SW480 (cell line): ENCODE measurements around the gene ZNG1F.
"Not testable (repeated sequence)": the region's sequence is repeated elsewhere in the genome, so short reads cannot be mapped to it uniquely, and the experiment has no call there.

ENCODE experiments used
- DNase-seq: peaks from one replicate; pipeline ENCODE4 v3.0.0-alpha.2; 2016; ENCODE audit warnings: low spot score

The ZNG1F gene

DNA sequence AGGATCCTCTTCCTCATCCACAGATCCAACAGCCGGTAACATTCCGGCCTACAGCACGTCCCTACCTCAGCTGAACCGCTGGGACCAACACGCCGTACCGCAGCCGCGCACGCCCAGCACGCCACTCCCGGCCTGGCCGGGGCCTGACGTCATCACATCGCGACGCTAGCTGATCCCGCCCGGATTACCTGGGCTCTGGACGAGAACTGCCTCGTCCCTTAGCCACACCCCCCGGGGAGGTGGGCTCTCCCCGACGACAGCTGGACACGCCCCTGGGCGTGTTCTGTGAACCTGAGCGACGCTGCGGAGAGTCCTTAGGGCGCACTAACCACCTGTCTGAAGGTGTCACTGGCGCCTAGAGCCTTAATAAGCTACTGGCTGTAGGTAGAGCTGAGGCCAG is at the start of gene ZNG1F:
TSS of gene ZNG1F (minus strand) at position 101 of the 400 bp plus-strand sequence. CDS start at position 42, 59 bp downstream.
- not testable (repeated sequence) for DNase-seq

DNA sequence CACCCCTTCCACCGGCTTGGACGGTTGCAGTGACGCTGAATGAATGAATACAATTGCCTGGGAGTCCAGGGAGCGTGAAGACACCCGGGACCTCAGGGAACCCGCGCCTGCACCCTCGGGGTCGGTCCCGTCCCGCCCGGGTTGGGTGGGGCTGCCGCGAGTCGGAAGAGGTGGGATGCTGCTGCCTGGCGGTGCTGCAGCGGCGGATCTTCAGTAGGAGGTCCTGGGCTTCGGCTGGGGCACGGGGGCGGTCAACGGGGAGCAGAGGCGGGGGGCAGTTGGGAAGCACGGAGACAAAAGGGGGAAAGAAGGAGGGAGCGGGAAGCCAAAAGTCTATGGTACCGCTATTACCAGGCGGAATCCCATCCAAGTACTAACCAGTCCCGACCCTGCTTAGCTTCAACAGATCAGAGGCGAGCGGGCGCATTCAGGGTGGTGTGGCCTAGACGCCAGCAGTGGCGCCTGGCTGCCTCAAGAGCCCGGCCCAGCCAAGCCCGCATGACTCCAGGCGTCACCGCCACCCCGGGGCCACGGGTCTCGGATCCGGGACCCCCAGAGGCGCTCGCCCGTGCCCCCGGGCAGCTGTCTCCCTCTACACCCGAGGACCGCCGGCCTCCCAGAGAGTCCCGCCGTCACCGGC is 48.1 kb upstream of the ZNG1F start:
- DNase-seq: not testable (repeated sequence)

DNA sequence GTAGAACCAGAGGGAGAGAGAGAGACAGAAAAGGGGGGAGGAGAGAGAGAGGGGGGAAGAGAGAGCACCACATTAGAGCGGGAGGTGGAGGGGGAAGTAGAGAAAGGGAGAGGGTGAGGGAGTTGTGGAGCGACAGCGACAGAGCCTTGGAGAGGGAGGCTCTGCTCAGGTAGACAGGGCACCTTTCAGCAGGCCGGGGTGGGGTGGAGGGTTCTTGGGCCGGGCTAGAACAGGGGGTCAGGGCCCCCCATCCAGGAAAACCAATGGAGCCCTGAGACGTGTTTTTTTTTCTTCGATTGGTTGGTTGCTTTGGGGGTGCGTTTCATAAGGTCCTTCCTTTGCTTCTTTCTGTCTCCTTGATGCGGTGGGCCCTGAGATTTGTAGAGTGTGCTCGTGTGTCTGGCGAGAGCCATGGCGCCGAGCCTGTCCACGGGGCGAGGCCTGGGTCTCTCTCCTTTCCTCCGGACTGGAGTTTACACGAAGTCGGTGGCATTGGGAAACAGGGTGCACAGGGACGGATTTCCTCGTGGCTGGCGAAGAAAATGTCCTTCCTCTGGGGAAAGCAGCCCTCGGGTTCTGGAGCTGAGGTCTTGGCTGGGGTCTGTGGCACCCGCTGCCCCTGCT is 47.5 kb upstream of the ZNG1F start:
- DNase-seq: not testable (repeated sequence)

GRCh38 chr9:41234811-41235805 is 46.0 kb upstream of the ZNG1F start:
- DNase-seq: not testable (repeated sequence)

DNA sequence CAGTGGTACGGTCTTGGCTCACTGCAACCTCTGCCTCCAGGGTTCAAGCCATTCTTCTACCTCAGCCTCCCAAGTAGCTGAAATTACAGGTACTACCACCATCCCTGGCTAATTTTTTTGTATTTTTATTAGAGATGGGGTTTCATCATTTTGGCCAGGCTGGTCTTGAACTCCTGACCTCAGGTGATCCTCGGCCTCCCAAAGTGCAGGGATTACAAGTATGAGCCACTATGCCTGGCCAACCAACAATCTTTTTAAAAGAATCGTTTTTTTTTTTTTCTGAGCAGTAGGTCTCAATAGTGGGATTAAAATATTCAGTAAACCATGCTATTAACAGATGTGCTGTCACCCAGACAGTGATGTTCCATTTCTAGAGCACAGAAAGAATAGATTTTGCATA is 45.1 kb upstream of the ZNG1F start:
- DNase-seq: not testable (repeated sequence)

- DNase-seq: not testable (repeated sequence)
These were observed 43.2 kb upstream of the ZNG1F start for GRCh38 chr9:41232326-41232725.

- not testable (repeated sequence) for DNase-seq
These were observed 41.3 kb upstream of the ZNG1F start for GRCh38 chr9:41230418-41230817.

DNA sequence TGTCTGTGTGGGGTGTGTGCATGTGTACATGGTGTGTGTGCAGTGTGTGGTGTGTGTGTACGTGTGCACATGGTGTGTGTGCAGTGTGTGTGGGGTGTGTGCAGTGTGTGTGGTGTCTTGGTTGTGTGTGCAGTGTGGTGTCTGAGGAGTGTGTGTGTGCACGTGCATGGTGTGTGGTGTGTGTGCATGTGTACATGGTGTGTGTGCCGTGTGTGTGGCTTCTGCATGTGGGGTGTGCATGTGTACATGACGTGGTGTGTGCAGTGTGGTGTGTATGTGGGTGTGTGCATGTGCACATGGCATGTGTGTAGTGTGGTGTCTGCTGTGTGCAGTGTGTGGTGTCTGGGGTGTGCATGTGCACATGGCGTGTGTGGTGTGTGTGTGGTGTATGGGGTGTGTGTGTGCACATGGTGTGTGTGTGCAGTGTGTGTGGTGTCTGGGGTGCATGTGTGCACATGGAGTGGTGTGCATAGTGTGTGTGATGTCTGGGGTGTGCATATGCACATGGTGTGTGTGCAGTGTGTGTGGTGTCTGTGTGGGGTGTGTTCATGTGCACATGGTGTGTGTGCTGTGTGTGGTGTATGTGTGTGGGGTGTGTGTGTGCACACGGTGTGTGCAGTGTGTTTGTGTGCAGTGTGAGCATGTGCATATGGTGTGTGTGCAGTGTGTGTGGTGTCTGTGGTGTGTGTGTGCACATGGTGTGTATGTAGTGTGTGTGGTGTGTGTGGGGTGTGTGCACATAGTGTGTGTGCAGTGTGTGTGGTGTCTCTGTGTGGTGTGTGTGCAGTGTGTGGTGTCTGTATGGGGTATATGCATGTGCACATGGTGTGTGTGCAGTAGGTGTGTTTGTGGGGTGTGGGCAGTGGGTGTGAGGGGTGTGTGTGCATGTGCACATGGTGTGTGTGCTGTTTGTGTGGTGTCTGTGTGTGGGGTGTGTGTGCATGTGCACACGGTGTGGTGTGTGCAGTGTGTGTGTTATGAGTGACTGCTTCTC is 40.6 kb upstream of the ZNG1F start:
- DNase-seq: no peak

DNA sequence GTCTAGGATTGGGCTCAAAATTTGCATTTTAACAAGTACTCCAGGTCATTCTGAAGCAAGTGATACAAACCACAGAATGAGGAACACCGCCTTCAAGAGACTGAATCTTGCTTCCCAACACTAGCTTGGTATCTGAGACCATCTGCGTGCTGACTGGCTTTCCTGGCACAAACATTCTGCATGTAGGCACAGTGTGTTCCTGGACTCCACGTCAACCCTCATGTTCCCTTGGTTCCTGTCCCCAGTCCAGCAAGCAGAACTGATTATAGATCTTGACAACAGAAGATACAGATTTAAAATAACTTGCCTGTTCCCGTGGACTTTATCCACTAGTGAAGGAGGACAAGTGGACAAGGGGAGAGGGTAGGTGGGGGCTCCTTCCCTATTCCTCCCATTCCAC is 30.7 kb upstream of the ZNG1F start:
- not testable (repeated sequence) for DNase-seq

DNA sequence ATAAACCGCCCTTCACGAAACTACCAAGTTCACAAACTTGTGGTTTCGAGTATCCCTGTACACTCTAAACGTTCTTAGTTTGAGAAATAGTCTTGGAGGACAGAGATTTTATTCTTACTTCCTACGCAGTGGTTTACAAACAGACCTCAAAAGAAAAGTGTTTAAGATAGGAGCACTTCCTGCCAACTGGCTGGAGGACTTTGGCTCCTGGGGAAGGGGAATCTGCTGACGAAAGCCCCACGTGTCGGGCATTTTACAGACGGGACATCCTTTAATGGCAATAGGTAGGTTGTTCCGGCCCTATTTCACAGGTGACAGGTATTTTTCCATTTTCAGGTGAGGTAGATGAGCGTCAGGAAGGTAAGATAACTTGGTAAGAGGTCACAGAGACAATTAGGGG is 678 bp downstream of the ZNG1F start:
- not testable (repeated sequence) for DNase-seq

GRCh38 chr9:41174994-41175393 is 14.1 kb downstream of the ZNG1F start:
- DNase-seq: not testable (repeated sequence)

- not testable (repeated sequence) for DNase-seq
These were observed 39.0 kb downstream of the ZNG1F start for GRCh38 chr9:41150116-41150515.

- not testable (repeated sequence) for DNase-seq
These were observed 47.2 kb downstream of the ZNG1F start for GRCh38 chr9:41141878-41142277.

DNA sequence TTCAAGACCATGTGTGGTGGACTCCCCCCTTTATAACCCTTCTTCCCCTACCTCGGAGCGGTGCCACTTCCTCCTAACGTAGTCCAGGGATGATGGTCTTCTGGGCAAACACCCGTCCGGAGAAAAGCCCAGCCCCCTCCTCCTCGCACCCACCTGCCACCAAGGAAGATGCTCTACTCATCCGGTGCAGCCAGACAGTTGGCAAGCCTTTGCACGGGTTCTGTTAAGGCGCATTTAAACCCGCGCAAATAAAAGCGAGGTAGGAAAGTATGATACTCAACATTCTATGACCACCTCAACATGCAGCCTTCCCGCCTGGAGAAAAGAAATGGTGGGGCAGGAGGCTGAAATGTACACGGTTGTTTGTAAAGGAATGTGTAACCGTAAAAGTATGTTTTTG is 60.5 kb downstream of the ZNG1F start, which contains the start of gene FOXD4L6:
TSS of gene FOXD4L6 (minus strand) at position 101 of the 400 bp plus-strand sequence. CDS start 298 bp downstream, outside the sequence.
- DNase-seq: not testable (repeated sequence)

DNA sequence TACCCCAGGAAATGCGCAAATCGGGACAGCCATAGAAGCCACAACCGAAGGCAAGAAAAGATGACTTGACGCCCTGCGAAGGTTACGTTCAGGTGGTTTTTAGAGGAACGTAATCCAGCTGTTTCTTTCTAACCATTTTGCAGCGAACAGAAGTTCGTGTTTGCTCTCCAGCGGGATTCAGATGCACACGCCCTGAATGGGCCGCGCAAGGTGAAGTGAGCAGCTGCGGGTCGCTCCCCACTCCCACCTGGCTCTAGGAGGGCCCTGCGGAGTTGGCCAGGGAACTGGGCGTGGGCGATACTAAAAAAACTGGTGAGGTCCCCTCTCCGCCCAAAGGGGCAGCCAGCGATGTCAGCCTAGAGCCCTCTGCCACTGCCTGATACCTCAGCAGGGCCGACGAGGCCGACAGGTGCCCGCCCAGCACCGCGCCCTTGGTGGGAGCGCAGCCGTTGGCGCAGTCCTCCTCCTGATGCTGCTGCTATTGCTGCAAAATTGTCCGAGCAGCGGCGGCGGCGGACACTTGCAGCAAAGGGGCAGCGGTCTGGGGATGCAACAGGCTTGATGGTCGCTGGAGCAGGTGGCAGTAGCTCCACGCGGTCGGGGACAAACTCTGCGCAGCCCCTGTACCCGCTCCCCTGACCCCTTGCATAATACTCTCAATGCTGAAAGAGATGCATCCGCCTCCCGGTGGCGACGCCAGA is 62.2 kb downstream of the ZNG1F start:
- DNase-seq: not testable (repeated sequence)

- not testable (repeated sequence) for DNase-seq
These were observed 63.2 kb downstream of the ZNG1F start for GRCh38 chr9:41125936-41126335.

DNA sequence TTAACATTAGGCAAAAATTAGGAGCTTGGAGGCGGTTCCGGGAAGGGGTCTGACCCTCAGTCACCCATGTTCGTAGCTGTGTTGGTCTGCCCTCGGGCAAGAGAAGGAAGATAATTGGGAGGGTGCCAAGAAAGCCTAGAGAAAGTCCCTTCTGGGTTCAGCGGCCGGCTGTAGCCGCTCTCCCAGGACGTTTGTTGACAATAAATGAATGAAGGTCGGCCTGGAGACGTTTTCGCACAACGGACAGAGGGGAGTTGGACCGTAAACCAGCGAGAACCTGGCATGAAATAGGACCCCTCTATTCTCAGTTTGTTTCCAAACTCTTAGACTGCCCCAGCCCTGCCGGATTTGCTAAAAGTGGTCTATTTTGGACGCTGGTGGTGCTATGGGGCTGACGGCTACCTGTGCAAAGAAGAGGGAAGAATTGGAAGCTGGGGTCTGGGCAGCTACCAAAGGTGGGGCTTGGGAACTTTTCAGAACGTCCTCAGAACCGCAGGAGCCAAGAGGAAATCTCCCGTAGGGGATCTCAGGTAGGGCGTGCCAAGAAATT is 63.9 kb downstream of the ZNG1F start:
- not testable (repeated sequence) for DNase-seq

GRCh38 chr9:41124250-41125108 is 64.6 kb downstream of the ZNG1F start:
- not testable (repeated sequence) for DNase-seq

GRCh38 chr9:41123812-41124211 is 65.3 kb downstream of the ZNG1F start:
- not testable (repeated sequence) for DNase-seq
